HEK293 (cell line): Measurements from ENCODE around the gene S1PR3.

ENCODE experiments used
- CTCF ChIA-PET: fragments of 350-600 bp; formaldehyde crosslinking; extraction: SDS; loops from one replicate; lab custom pipeline; 2021; ENCODE audit warnings: antibody characterized with exemption; lab: Yijun Ruan, JAX
- POLR2A ChIA-PET: fragments of 300-600 bp; formaldehyde crosslinking; extraction: SDS; loops from one replicate; lab custom pipeline; 2020; ENCODE audit warnings: antibody characterized with exemption, inconsistent platforms; lab: Yijun Ruan, JAX
- H3K27ac ChIP-seq: fragments of 200-500 bp; sonication (Bioruptor generic); 2 replicates; pipeline ENCODE4 v1.5.1; 2014; ENCODE audit warnings: low read depth, low read length, control low read depth, inconsistent platforms; ENCODE audit errors: extremely low read depth
- H3K36me3 ChIP-seq, 2 experiments: fragments of 200-500 bp in 1 of 2; sonication (Bioruptor generic) in 1 of 2; 1 replicate in 1 of 2; 2 replicates in 1 of 2; pipeline ENCODE4 v1.5.1; 2014 to 2017; ENCODE audit warnings: inconsistent platforms in 2 of 2, low read length in 2 of 2; ENCODE audit not compliant: control insufficient read depth in 2 of 2, insufficient read depth in 1 of 2
- H3K4me1 ChIP-seq: fragments of 200-500 bp; sonication (Bioruptor generic); 2 replicates; pipeline ENCODE4 v1.5.1; 2014; ENCODE audit warnings: mild to moderate bottlenecking, low read length, inconsistent platforms; ENCODE audit not compliant: control insufficient read depth, insufficient read depth
- H3K4me3 ChIP-seq: 2 replicates; pipeline ENCODE4 v1.5.1; 2011; ENCODE audit warnings: low read depth, mild to moderate bottlenecking, control low read depth, low read length, moderate library complexity
- H3K9me3 ChIP-seq: fragments of 200-500 bp; sonication (Bioruptor generic); 2 replicates; pipeline ENCODE4 v1.5.1; 2014; ENCODE audit warnings: low read depth, low read length, inconsistent platforms; ENCODE audit not compliant: control insufficient read depth, insufficient read depth
- KLF9 ChIP-seq: fragments of 450-650 bp; formaldehyde crosslinking; IDR thresholded peaks from 2 replicates; pipeline ENCODE4 v1.5.1; 2016; ENCODE audit warnings: missing biosample characterization, missing genetic modification characterization, low read depth
- OVOL3 ChIP-seq: fragments of 450-650 bp; formaldehyde crosslinking; IDR thresholded peaks from 2 replicates; pipeline ENCODE4 v1.5.1; 2016; ENCODE audit warnings: missing biosample characterization, missing genetic modification characterization
- REST ChIP-seq: fragments of 450-650 bp; formaldehyde crosslinking; IDR thresholded peaks from 2 replicates; pipeline ENCODE4 v1.5.1; 2016; ENCODE audit warnings: missing biosample characterization, missing genetic modification characterization
- SETDB1 ChIP-seq: IDR thresholded peaks from one replicate; pipeline ENCODE4 v1.6.1; 2017; ENCODE audit warnings: mild to moderate bottlenecking, low read length, moderate library complexity, mixed read lengths; ENCODE audit not compliant: insufficient read length
- SP3 ChIP-seq: fragments of 450-650 bp; formaldehyde crosslinking; IDR thresholded peaks from 2 replicates; pipeline ENCODE4 v1.5.1; 2016; ENCODE audit warnings: missing biosample characterization, missing genetic modification characterization
- ZBTB1 ChIP-seq: fragments of 450-650 bp; formaldehyde crosslinking; IDR thresholded peaks from 2 replicates; pipeline ENCODE4 v1.5.1; 2016; ENCODE audit warnings: missing biosample characterization, missing genetic modification characterization
- ZNF121 ChIP-seq: fragments of 450-650 bp; formaldehyde crosslinking; IDR thresholded peaks from 2 replicates; pipeline ENCODE4 v1.5.1; 2016; ENCODE audit warnings: missing biosample characterization, missing genetic modification characterization
- ZNF132 ChIP-seq: fragments of 450-650 bp; formaldehyde crosslinking; IDR thresholded peaks from 2 replicates; pipeline ENCODE4 v1.5.1; 2017; ENCODE audit warnings: missing biosample characterization, missing genetic modification characterization, borderline replicate concordance
- ZNF148 ChIP-seq: fragments of 450-650 bp; formaldehyde crosslinking; IDR thresholded peaks from 2 replicates; pipeline ENCODE4 v1.5.0; 2017; ENCODE audit warnings: missing biosample characterization, missing genetic modification characterization, borderline replicate concordance
- ZNF211 ChIP-seq: fragments of 450-650 bp; formaldehyde crosslinking; IDR thresholded peaks from 2 replicates; pipeline ENCODE4 v1.5.1; 2016; ENCODE audit warnings: low read depth, missing biosample characterization, missing genetic modification characterization
- ZNF221 ChIP-seq: fragments of 450-650 bp; formaldehyde crosslinking; IDR thresholded peaks from 2 replicates; pipeline ENCODE4 v1.5.1; 2017; ENCODE audit warnings: missing biosample characterization, missing genetic modification characterization, borderline replicate concordance
- ZNF23 ChIP-seq: fragments of 450-650 bp; formaldehyde crosslinking; IDR thresholded peaks from 2 replicates; pipeline ENCODE4 v1.5.1; 2016; ENCODE audit warnings: missing biosample characterization, missing genetic modification characterization, borderline replicate concordance
- ZNF341 ChIP-seq: fragments of 450-650 bp; formaldehyde crosslinking; IDR thresholded peaks from 2 replicates; pipeline ENCODE4; 2016; ENCODE audit warnings: low read depth, missing biosample characterization, missing genetic modification characterization
- ZNF488 ChIP-seq: fragments of 450-650 bp; formaldehyde crosslinking; IDR thresholded peaks from 2 replicates; pipeline ENCODE4 v1.5.1; 2016; ENCODE audit warnings: missing biosample characterization, missing genetic modification characterization
- ZNF518A ChIP-seq: fragments of 450-650 bp; formaldehyde crosslinking; conservative IDR thresholded peaks from 2 replicates; pipeline ENCODE4 v1.5.1; 2016; ENCODE audit warnings: low read depth, missing biosample characterization, missing genetic modification characterization
- ZNF530 ChIP-seq: fragments of 450-650 bp; formaldehyde crosslinking; IDR thresholded peaks from 2 replicates; pipeline ENCODE4 v1.5.1; 2016; ENCODE audit warnings: low read depth, missing biosample characterization, missing genetic modification characterization
- ZNF621 ChIP-seq: fragments of 450-650 bp; formaldehyde crosslinking; IDR thresholded peaks from 2 replicates; pipeline ENCODE4 v1.5.1; 2017; ENCODE audit warnings: missing biosample characterization, missing genetic modification characterization
- ZNF837 ChIP-seq: fragments of 450-650 bp; formaldehyde crosslinking; IDR thresholded peaks from 2 replicates; pipeline ENCODE4 v1.5.1; 2016; ENCODE audit warnings: missing biosample characterization, missing genetic modification characterization
- ZSCAN5A ChIP-seq: fragments of 450-650 bp; formaldehyde crosslinking; IDR thresholded peaks from 2 replicates; pipeline ENCODE4 v1.5.1; 2016; ENCODE audit warnings: missing biosample characterization, missing genetic modification characterization
- ZXDB ChIP-seq: fragments of 450-650 bp; formaldehyde crosslinking; IDR thresholded peaks from 2 replicates; pipeline ENCODE4 v1.5.1; 2016; ENCODE audit warnings: missing biosample characterization, missing genetic modification characterization

S1PR3 gene

GRCh38 chr9:88951155-88951542, 40.1 kb upstream of the S1PR3 start:
- Histone ChIP-seq H3K27ac (no peak overlapping the region), H3K4me3 (no peak overlapping the region), H3K36me3 (no peaks in the 10 kb centered on the region), H3K9me3 (no peaks in the 10 kb centered on the region), H3K4me1 (peaks cover 11% of the 10 kb centered on the region; the same call in 1 of the 2 replicates)
- ChIA-PET POLR2A (no interaction called here), CTCF (no interaction called here)
- TF ChIP-seq ZNF530 (tag by site-specific recombination) (no peak), ZNF148 (tag by site-specific recombination) (no peak), ZSCAN5A (tag by site-specific recombination) (no peak), ZNF341 (no peak), ZNF121 (tag by site-specific recombination) (no peak)

GRCh38 chr9:88952086-88952615, 39.1 kb upstream of the S1PR3 start:
- no peak for TF ChIP-seq ZBTB1
- no peak for TF ChIP-seq ZNF221 (tag by site-specific recombination)
- no peak for TF ChIP-seq OVOL3 (tag by site-specific recombination)
- no peak for TF ChIP-seq SP3 (tag by site-specific recombination)
- no peak for TF ChIP-seq ZNF621 (tag by site-specific recombination)
- TF ChIP-seq KLF9 (tag by site-specific recombination) = no peak
- no peak for TF ChIP-seq ZNF488 (tag by site-specific recombination)
- TF ChIP-seq ZNF211 (tag by site-specific recombination) = no peak
- no peak for TF ChIP-seq ZXDB
- TF ChIP-seq SETDB1 = no peak
- TF ChIP-seq ZNF518A (tag by site-specific recombination) = no peak
- TF ChIP-seq ZNF132 (tag by site-specific recombination) = no peak
- no peak for TF ChIP-seq ZNF23 (tag by site-specific recombination)
- no peak for TF ChIP-seq REST (tag by site-specific recombination)
- TF ChIP-seq ZNF837 (tag by site-specific recombination) = no peak
- POLR2A ChIA-PET = no interaction called here
- Histone ChIP-seq H3K4me1 (peaks cover 11% of the 10 kb centered on the region; the same call in 1 of the 2 replicates), H3K9me3 (no peaks in the 10 kb centered on the region), H3K36me3 (no peaks in the 10 kb centered on the region), H3K4me3 (no peak overlapping the region), H3K27ac (no peak overlapping the region)
- CTCF ChIA-PET = no interaction called here
